ENCODE measurements around the gene KHSRP. TPM values are rescaled to one million over a fixed set of nuclear protein-coding genes. Genes with fewer than 3 reads are reported as not detected.
A peak's percentile ranks its signal among the peaks of the same experiment; 100 is the strongest.

The KHSRP gene
- total and polyA plus RNA-seq, 2 of the 13 experiments (the other 11 are each of a cell fraction or from before 2014, with no cell fraction given): 72.1 to 129 TPM

GRCh38 chr19:6378041-6378440, 46.6 kb downstream of the KHSRP start:
- WGBS (ENCODE audit: low lambda C conversion rate): 91% methylated on average over 5 of the region's 6 CpGs
- ATAC-seq (no peak), DNase-seq (ENCODE audit: low spot score) (no peak), FAIRE-seq (no peak)
- TF ChIP-seq POLR2G (IDR thresholded peaks at IDR 0.05; ENCODE audit: low read depth, low read length): peak; percentile 4; the same call in 1 of the 2 replicates
- TF ChIP-seq MAFK (conservative IDR thresholded peaks at IDR 0.05 in 1 of 2, IDR thresholded peaks at IDR 0.05 in 1 of 2; ENCODE audit: low read length in 2 of 2): 0 out of 4 replicates have a peak, but pooled peaks of 1 of the 2 experiments have one; percentile 23
- TF ChIP-seq ZKSCAN1 (IDR thresholded peaks at IDR 0.05; ENCODE audit: low read length): no peak
- POLR2A ChIA-PET: interaction anchor here (0.7 kb wide), 1 partner anchor 1301 kb away, joined by 3 read pairs; no protein-coding TSS in a partner anchor
- intact Hi-C loops (cut with micrococcal nuclease; ENCODE audit: unreplicated experiment) (no loop called here), in situ Hi-C loops (cut with HindIII; ENCODE audit: extremely low pct_ligation_motif_present, low pct_unique_long_range_greater_than_20kb) (no loop called here)
- no TSS peak for BruUV-seq (replicated peaks)
- CTCF ChIA-PET (ENCODE audit: low intra/inter-chr PET ratio, low total read pairs): no interaction called here
- H3K79me2 ChIP-seq (ENCODE audit: insufficient read depth, low read length): no peaks in the 10 kb centered on the region
- H3K27ac ChIP-seq (ENCODE audit: extremely low read length, insufficient read depth, low read length): no peak overlapping the region
- H3K27me3 ChIP-seq (ENCODE audit: control insufficient read depth in 1 of 2, insufficient read depth in 2 of 2, low read length in 2 of 2): no peaks in the 10 kb centered on the region
- H3K36me3 ChIP-seq (replicated peaks in 1 of 2; ENCODE audit: control insufficient read depth in 1 of 2, insufficient read depth in 2 of 2, low read length in 2 of 2): peaks cover 16 to 38% of the 10 kb centered on the region in 2 experiments
- no peak overlapping the region for H3K9ac ChIP-seq (ENCODE audit: insufficient read depth, low read depth, low read length)
- no peaks in the 10 kb centered on the region for H3K9me3 ChIP-seq (ENCODE audit: low read length)
- no peak overlapping the region for H2AFZ ChIP-seq (ENCODE audit: low read length)
- no peak overlapping the region for H3K4me3 ChIP-seq (replicated peaks in 1 of 3; ENCODE audit: insufficient read depth in 1 of 3, low read depth in 2 of 3, low read length in 3 of 3)
- peaks cover 7% of the 10 kb centered on the region for H3K4me1 ChIP-seq (ENCODE audit: insufficient read depth, low read length)
- no peak overlapping the region for H3K4me2 ChIP-seq (ENCODE audit: low read depth, low read length)
- peaks cover 3% of the 10 kb centered on the region; the same call in 1 of the 2 replicates for H4K20me1 ChIP-seq (ENCODE audit: insufficient read depth, low read length)

GRCh38 chr19:6376512-6377190, 48.0 kb downstream of the KHSRP start:
- Histone ChIP-seq H3K4me2 (ENCODE audit: low read depth, low read length) (no peak overlapping the region), H3K4me1 (ENCODE audit: insufficient read depth, low read length) (peaks cover 13% of the 10 kb centered on the region), H3K4me3 (replicated peaks in 1 of 3; ENCODE audit: insufficient read depth in 1 of 3, low read depth in 2 of 3, low read length in 3 of 3) (no peak overlapping the region), H3K9me3 (ENCODE audit: low read length) (no peaks in the 10 kb centered on the region), H4K20me1 (ENCODE audit: insufficient read depth, low read length) (peaks cover 3% of the 10 kb centered on the region; the same call in 1 of the 2 replicates), H3K36me3 (replicated peaks in 1 of 2; ENCODE audit: control insufficient read depth in 1 of 2, insufficient read depth in 2 of 2, low read length in 2 of 2) (peaks cover 14 to 28% of the 10 kb centered on the region in 2 experiments), H3K79me2 (ENCODE audit: insufficient read depth, low read length) (no peaks in the 10 kb centered on the region), H3K9ac (ENCODE audit: insufficient read depth, low read depth, low read length) (no peak overlapping the region), H3K27me3 (ENCODE audit: control insufficient read depth in 1 of 2, insufficient read depth in 2 of 2, low read length in 2 of 2) (no peaks in the 10 kb centered on the region), H3K27ac (ENCODE audit: extremely low read length, insufficient read depth, low read length) (no peak overlapping the region), H2AFZ (ENCODE audit: low read length) (no peak overlapping the region)
- TF ChIP-seq ZNF326 (CRISPR knock-in tag; IDR thresholded peaks at IDR 0.05; ENCODE audit: borderline replicate concordance) (0 out of 2 replicates have a peak, but pooled peaks have one; percentile 33), SNAPC2 (CRISPR knock-in tag; IDR thresholded peaks at IDR 0.05) (no peak), TARDBP (CRISPR knock-in tag; IDR thresholded peaks at IDR 0.05) (no peak), SRSF4 (IDR thresholded peaks at IDR 0.05; ENCODE audit: low read depth, low read length, poor library complexity, severe bottlenecking) (no peak), POLR2G (IDR thresholded peaks at IDR 0.05; ENCODE audit: low read depth, low read length) (peak; percentile 57)
- TF ChIP-seq, protein P1, sequence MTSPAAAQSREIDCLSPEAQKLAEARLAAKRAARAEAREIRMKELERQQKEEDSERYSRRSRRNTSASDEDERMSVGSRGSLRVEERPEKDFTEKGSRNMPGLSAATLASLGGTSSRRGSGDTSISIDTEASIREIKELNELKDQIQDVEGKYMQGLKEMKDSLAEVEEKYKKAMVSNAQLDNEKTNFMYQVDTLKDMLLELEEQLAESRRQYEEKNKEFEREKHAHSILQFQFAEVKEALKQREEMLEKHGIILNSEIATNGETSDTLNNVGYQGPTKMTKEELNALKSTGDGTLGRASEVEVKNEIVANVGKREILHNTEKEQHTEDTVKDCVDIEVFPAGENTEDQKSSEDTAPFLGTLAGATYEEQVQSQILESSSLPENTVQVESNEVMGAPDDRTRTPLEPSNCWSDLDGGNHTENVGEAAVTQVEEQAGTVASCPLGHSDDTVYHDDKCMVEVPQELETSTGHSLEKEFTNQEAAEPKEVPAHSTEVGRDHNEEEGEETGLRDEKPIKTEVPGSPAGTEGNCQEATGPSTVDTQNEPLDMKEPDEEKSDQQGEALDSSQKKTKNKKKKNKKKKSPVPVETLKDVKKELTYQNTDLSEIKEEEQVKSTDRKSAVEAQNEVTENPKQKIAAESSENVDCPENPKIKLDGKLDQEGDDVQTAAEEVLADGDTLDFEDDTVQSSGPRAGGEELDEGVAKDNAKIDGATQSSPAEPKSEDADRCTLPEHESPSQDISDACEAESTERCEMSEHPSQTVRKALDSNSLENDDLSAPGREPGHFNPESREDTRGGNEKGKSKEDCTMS (CRISPR knock-in tag; conservative IDR thresholded peaks at IDR 0.05): no peak
- ChIA-PET POLR2A (no interaction called here), CTCF (ENCODE audit: low intra/inter-chr PET ratio, low total read pairs) (no interaction called here)
- ATAC-seq (no peak), FAIRE-seq (no peak), DNase-seq (ENCODE audit: low spot score) (no peak)
- in situ Hi-C loops (cut with HindIII; ENCODE audit: extremely low pct_ligation_motif_present, low pct_unique_long_range_greater_than_20kb) (no loop called here), intact Hi-C loops (cut with micrococcal nuclease; ENCODE audit: unreplicated experiment) (no loop called here)
- 96% methylated on average over 15 of the region's 19 CpGs for WGBS (ENCODE audit: low lambda C conversion rate)
- BruUV-seq (replicated peaks): no TSS peak
